NCI-H524 (cell line): ENCODE results near the gene BCL2L1.
A peak's percentile ranks its signal among the peaks of the same experiment; 100 is the strongest.

Source experiments
- DNase-seq, 2 experiments: peaks; one replicate each; lab custom pipeline; 2025; lab: John Stamatoyannopoulos, UW

Gene BCL2L1

DNA sequence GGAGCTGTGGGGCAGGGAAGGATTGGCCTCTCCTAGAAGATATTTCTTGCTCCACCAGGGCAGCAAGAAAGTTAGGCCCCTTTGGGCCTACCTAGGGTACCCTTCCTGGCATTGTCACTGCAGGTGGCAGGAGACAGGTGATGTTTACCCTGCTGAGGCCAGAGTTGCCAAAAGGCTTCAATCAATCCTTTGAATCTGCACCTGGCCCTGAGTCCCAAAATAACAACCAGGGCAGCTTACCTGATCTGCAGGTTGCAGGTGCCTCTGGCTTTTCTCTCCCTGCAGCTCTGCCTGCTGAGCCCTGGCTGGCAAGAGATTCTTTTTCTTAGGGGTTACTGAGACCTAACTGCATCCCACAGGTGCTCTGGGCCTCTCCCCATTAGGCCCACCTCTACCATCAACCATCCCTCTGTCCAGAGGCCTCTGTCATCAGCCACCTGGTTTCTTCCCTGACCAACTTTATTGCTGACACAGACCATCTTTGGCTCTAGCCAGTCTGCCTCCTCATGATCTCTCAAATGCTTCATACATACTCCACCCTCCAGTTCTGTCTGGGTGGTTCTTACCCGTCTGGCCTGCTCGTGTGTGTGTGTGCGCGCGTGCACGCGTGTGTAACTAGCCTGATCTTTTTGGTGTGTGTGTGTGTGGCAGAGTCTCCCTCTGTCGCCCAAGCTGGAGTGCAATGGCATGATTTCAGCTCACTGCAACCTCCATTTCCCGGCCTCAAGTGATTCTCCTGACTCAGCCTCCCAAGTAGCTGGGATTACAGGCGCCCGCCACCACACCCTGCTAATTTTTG is 13.7 kb downstream of the BCL2L1 start:
- peak in 1 of 2 experiments; percentile 27 for DNase-seq

DNA sequence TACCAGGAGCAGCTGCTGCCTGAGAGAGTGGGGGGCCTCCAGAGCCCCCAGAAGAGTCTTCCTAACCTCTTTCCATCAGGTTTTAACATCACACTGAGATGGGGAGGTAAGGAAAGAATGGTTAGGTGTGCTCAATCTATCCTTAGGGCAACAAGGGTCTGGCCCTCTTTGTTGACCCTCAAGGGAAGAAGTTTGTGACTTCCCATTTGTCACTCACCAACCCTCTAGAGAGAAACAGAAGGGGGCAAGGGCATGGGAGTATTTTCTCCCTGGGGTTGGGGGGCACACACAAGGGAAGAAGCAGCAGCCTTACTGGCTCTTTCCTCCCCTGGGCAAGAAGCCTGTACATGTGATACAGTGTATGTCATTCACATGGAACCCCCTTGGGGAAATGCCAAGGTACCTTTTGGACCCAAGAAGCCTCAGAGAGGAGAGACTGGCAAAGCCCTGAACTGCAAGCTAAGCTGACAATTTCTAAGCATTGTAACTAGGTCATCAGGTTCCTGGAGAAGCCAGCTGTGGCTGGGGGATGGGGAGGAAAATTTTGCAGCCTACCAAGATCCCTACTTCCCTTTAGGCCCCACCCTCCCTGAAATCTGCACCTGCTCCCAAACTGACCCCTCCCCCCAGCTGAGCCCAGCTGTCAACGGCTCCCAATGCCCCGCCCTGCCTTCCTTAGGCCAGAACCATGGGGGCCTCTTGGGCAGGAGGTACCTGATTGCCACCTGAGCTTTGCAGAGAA is 14.5 kb downstream of the BCL2L1 start:
- DNase-seq = peak; percentile 94 to 98

DNA sequence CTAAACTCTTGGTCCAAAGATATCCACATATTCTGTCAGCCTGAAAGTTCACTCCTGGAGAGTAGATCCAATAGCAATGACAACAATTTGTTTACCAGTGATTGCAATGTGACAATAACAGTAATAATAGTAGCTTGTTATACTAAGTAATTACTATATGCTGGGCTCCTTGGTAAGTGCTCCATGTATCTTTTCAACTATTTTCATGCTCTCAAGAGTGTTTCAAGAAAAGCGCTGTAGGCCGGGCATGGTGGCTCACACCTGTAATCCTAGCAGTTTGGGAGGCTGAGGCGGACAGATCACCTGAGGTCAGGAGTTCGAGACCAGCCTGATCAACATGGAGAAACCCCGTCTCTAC is 15.4 kb downstream of the BCL2L1 start:
- no peak for DNase-seq

DNA sequence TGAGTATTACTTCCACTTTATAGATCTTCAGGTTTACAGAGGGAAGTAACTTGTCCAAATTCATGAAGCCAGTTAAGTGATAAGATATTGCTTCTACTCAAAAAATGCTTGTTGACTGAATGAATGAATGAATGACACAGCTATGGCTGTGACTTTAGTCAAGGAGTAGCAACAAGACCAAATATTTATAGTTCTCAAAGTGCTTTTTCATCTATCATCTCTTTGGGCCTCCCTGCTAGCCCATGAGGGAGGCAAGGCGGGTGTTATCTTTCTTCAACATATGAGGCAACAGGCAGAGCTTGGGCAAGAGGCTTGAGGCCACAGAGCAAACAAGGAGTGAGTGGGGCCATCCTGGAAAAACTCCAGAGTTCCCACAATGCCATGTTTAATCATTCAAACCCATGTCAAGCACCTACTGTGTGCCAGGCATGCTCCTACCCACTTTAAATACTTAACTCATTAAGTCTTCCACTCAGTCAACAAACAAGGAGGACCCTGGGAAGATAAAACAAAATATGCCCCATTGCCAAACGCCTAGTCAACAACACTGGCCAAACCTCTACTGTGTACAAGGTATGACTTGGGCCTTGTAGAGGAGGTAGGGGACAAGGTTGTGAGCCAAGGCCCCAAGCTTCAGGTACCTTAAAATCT is 15.9 kb downstream of the BCL2L1 start:
- no peak for DNase-seq

DNA sequence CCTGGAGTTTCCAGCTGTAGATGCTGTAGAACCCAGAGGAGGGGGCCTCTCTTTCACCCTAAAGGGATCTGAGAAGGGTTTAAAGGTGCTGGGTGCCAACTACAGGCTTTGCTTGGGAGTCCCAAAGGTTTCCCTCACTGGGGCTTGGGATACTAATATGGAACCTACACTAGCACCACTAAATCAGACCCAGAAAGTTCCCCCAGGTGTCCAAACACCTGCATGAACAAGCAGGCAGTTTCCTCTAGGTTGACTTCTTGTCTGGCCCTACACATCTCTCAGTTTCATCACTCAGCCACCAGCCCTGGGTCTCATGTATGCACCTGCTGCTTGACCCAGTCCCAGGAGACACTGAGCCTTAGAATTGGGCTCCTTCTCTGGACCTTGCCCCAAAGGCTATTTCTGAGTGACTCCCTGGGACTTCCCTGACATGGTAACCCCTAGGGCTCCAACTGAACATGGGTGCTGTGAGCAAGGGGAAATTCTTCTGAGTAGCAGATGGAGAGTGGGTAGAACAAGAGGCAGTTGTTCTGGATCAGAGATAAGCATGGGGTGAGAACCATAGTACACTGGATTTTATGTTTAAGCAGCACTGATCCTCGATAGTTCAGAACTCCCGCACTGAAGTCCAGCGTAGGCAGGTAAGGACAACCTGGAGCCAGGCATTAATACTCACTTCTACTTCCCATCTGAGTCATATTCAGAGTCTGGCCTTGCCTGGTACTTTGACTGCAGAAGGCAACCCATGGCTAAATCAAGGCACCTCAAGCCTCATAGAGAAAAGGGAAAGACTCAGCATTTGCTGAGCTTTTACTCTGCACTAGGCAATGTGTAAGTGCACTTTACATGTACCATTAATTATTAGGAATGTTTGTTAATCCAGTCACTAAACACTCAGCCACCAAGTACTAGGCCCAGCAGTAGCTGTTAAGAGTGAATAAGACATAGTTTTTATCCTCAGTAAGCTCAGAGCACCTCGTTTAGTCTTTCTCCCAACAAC is 16.8 kb downstream of the BCL2L1 start:
- DNase-seq = no peak

DNA sequence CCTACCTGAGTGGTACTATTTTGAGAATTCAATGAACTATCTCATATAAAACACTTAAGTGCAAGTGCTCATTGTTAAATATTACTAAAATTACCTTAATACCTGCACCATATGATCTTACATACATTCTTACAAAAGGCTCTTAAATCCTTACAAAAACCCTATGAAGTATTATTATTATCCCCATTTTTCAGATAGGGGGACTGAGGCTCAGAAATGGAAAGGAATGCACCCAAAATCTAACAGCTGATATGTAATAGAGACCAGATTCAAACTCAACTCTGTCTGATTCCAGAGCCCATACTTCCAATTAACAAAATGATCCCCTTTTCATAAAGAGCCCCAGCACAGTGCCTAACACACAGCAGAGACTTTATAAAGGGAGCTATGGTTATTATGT is 17.5 kb downstream of the BCL2L1 start:
- no peak for DNase-seq

DNA sequence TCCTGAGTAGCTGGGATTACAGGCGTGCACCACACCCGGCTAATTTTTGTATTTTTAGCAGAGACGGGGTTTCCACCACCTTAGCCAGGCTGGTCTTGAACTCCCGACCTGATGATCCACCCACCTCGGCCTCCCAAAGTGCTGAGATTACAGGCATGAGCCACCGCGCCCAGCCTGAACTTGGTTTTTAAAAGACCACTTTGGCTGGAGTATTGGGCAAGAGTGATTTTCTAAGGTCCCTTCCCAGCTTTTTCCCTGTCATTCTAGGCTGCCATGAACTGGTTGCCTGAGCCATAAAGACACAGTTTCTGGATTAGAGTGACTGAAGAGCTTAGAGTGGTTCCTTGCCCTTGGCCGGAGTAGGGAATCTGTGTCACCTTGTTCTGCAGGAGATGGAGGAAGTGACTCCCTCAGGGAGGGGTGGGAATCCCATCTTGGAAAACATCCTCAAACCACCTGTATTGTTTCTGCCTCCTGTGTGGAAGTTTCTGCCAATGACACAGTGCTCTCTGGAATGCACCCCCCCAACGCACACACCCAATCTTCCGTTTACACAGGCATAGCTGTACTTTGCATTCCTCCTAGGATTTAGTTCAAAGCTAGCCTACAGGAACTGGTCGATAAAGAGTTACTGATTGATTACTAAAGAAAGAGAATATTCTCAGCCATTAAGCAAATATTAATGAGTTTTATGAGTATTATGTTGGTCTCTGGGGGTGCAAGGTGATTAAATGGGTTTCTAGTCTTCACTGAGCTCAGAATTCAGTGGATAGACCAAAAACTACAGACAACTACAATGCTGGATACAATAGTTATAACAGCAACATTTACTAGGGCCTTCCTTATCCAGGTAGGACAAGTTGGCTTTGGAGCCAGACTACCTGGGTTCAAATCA is 18.2 kb downstream of the BCL2L1 start:
- DNase-seq = no peak

DNA sequence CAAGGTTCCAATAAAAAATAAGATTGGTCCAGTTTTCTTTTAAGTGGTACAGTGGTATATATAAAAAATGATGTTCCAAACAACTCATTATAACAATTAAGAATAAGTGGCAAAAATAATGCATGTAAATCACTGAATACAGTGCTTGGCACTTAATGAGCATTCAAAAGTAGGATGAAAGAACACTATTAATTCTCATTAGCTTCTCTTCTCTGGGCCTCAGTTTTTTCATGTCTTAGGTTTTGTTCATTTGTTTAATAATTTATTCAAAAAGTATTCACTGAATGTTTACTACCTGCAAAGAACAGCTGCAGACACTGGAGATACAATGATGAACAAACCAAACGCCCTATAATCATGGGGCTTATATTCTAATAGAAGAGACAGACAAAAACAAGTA is 21.1 kb downstream of the BCL2L1 start:
- DNase-seq = no peak

DNA sequence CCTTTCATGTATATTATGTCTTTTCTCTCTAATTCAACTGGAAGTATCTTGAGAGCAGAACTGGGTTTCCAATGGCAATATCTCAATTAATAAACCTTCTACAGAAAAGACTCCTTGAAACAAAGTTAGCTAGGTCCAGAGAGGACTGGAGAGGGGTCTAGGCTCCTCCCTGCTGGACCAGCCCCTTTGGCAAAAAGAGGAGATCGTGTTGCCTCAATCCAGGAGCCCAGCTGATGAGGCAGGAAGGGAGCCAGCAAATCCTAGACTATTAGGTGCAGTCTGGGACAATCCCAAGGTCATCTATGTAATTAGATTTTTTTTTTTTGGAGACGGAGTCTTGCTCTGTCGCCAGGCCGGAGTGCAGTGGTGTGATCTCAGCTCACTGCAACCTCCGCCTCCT is 21.9 kb downstream of the BCL2L1 start:
- no peak for DNase-seq

DNA sequence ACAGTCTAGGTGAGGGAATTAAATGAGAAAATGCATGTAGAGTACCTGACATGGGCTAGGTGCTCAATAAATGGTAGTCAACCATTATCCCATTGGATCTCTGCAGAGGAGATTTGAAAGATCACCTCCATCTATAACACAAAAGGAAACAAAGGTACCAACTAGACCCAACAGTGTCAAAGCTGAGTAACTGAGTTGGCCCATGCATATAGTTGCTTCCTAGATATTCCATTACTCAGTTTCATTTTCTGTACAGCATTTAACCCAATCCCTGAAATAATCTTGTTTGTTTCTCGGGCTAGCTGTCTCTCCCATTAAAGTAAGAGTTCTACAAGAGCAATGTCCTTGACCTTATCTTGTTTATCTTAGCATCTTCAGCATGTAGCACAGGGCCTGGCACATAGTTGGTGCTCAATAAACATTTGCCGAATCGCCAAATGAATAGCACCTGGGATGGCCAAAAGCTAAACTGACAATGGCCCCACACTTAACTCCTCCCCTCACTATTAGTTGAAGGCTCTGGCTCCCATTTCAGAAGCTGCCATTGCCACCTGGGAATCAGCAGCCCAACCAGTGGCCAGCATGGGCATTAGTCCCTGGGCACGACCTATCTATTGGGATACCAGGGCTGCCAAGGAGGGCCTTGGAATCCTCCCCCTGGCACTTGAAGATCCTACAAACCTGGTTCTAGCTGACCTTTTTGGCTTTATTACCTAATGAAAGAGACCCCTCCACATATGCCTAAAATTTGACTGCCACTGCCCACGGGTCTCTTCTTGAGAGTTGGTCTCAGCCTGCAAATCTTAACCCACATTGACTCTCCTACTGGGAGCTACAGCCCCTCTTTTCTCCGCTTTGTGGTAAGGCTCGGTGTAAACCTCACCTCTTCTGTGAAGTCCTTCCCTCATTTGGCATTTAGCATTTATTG is 22.6 kb downstream of the BCL2L1 start:
- no peak for DNase-seq

DNA sequence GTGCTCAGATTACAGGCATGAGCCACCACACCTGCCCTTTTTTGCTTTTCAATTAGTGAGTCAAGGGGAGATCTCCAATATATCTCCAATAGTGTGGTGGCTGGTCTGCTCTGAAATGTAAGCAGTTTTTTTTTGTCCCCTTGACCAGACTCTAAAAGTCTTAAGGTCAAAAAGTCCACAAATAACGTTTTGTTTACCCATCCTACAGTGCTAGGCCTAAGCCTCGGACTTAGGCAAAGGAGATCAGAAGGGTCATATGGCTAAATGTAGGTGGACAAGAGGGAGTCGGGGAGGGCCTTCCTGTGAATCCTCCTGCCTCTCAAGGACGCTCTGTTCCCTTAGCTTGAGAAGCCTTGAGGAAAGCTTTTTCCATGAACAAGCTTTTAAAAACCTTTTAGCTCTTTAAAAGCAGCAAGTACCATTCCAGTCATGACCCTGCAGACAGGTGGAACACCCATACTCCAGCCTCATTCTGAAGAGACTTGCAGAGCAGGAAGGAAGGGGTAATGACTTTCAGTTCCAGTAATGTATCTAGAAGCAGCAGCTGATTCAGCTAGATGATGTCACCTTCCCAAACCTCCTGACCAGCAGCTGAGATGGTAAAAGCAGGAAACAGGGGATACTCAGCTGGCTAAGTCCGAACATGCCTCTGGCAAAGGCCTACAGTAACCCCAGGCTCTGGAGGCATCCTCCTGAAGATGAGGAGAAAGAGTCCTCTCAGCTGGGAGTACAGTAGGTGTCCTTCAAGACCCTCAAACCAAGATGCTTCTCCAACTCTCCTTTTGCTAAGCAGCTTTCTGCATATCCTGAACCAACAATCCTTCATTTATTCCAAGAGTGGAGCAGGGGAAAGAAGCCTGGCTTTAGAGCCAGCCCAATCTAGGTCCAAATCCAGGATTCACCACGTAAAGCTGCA is 23.6 kb downstream of the BCL2L1 start:
- no peak for DNase-seq

DNA sequence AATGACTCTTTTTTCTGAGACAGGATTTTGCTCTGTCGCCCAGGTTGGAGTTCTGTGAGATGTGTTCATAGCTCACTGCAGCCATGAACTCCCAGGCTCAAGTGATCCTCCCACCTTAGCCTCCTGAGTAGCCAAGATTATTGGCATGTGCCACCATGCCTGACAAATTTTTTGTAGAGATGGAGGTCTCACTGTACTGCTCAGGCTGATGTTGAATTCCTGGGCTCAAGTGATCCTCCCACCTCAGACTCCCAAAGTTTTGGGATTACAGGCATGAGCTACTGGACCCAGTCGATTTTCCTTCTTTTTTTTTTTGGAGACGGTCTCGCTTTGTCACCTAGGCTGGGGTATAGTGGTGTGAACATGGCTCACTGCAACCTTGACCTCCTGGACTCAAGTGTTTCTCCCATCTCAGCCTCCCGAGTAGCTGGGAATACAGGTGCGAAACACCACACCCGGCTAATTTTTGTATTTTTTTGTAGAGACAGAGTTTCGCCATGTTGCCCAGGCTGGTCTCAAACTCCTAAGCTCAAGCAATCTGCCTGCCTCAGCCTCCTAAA is 24.3 kb downstream of the BCL2L1 start:
- no peak for DNase-seq

DNA sequence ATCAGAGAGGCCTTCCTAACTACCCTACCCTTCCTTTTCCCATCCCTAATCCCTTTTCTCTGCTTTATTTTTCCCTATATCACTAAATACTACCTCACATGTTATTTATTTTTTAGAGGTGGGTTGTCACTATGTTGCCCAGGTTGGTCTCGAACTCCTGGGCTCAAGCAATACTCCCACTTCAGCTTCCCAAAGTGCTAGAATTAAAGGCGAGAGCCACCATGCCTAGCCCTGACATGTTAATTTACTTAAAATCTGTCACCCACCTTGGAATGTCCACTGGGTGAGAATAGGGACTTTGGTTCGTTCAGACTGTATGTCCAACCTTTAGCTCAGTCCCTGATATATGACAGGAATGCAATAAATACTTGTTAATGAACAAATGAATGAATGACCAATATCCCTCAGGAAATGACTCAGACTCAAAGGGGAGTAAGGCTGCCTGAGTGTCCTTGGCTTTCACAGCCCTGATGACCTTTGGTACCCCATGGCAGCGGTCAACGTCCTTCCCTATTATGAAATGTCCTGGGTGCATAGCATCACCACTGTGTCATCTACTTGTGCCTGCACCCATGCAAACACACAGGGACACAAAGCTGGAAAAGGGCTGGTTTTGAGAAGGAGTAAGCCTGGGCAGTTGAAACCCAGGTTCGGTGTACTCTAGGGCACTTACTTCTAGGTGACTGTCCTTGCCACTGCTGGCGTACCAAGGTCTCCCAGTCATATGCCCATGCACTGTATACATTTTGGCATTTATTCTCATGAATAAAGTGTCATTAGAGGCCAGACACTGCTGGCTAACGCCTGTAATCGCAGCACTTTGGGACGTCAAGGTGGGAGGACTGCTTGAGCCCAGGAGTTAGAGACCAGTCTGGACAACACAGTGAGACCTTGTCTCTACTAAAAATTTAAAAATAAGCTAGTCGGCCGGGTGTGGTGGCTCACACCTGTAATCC is 26.5 kb downstream of the BCL2L1 start:
- DNase-seq = no peak

DNA sequence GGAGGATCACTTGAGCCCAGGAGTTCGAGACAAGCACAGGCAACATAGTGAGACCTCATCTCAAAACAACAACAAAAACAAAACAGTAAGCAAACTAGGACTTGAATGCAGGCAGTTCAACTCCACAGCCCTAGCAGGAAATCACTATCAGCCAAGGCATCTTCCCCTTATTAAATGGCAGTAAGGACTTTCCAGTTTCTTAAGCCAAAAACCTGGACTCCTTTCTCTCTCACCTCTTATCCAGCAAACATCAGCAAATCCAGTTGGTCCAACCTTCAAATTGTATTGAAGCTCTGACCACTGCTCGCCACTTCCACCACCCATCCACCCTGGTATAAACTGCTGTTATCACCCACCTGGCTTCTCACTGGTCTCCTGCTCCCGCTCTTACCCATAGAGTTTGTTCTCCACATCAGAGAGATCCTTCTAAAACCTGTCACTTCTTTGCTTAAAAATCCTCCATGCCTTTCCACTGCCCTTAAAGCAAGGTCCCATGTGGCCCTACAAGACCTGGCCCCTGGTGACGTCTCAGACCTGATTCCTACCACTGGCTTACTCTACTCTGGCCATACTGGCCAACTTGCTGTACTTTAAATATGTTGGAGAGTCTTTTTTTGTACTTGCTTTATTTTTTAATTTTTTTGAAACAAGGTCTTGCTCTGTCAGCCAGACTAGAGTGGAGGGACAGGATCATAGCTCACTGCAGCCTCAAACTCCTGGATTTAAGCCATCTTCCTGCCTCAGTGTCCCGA is 27.6 kb downstream of the BCL2L1 start:
- no peak for DNase-seq

DNA sequence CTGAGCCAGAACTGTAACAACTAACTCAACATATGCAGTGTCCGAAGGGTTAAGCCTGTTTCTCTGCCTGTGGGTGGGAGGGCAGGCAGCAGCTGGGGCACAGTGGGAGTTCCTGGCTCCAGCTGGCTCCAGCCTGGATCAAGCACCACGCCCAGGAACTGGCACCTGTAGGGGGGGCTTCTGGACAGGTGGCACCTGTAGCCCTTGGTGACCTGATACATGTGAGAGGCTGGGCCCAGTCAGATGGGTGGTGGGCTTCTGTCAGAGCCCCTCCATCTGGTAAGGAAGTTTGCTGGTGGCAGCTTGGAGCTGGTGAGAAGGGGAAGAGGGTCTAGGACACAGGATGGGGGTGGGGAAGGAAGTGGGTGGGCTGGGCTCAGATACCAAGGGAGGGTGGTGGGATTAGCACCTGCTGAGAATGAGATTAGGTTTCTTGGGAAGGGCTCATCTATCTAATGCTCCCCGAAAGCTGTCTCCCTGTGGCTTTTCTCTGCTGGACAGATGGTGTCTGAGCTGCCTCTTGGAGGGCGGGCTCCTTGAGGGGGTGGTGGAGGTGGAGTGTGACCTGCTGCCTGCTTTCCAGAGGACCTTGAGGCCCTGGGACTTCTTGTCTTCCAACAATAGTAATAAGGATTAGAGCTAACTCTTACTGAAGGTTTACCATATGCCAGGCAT is 28.5 kb downstream of the BCL2L1 start:
- DNase-seq = peak; percentile 100

DNA sequence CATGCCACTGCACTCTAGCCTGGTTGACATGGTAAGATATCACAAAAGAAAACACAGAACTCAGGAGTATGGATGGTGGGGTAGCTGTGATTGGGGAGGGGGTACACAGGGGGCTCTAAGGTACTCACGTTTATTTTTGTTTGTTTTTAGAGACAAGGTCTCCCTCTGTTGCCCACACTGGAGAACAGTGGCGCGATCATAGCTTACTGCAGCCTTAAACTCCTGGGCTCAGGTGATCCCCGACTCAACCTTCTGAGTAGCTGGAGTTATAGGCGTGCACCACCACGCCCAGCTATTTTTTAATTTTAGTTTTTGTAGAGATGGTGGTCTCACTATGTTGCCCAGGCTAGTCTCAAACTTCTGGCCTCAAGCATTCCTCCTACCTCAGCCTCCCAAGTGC is 29.3 kb downstream of the BCL2L1 start:
- DNase-seq = no peak
